Stimulated activated naive CD4-positive, alpha-beta T cell (primary cell): Measurements from ENCODE around the gene CPLX3.

Source experiments
- DNase-seq, 6 experiments: peaks; one replicate each; lab custom pipeline; 2025; lab: John Stamatoyannopoulos, UW

CPLX3 gene

DNA sequence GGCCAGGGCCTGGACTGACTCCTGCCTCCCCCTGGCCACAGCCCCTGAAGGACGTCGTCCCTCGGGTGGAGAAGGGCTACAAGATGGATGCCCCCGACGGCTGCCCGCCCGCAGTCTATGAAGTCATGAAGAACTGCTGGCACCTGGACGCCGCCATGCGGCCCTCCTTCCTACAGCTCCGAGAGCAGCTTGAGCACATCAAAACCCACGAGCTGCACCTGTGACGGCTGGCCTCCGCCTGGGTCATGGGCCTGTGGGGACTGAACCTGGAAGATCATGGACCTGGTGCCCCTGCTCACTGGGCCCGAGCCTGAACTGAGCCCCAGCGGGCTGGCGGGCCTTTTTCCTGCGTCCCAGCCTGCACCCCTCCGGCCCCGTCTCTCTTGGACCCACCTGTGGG lies 24.1 kb upstream of the CPLX3 start:
- no peak for DNase-seq

DNA sequence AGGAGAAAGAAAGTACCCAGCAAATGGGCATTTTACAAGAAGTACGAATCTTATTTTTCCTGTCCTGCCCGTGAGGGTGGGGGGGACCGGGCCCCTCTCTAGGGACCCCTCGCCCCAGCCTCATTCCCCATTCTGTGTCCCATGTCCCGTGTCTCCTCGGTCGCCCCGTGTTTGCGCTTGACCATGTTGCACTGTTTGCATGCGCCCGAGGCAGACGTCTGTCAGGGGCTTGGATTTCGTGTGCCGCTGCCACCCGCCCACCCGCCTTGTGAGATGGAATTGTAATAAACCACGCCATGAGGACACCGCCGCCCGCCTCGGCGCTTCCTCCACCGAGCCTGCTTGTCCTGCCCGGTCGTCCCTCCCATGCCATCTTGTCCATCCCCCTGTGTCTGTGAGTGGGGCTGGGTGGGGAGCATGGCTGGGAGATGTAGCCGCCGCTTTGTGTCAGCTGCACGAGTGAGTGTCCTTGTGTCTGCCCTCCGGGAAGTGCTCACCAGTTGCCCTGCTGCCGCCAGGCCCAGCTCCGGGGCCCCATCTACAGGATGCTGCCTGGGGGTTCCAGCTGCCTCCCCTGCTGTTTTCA lies 23.5 kb upstream of the CPLX3 start:
- no peak for DNase-seq

DNA sequence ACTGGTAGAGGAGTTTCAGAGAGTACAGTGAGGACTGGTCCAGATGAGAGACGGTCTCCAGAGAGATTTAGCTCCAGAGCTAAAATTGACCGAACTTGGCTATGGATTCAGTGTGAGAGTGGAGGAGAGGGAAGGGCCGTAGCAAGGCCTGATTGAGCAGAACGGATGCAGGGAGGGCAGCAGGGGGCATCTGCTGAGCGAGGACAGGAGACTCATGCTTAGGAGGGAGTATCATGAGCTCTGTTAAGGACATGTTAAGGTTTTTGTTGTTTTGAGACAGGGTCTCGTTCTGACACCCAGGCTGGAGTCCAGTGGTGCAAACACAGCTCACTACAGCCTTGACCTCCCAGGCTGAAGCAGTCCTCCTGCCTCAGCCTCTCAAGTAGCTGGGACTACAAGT lies 21.5 kb upstream of the CPLX3 start:
- no peak for DNase-seq

DNA sequence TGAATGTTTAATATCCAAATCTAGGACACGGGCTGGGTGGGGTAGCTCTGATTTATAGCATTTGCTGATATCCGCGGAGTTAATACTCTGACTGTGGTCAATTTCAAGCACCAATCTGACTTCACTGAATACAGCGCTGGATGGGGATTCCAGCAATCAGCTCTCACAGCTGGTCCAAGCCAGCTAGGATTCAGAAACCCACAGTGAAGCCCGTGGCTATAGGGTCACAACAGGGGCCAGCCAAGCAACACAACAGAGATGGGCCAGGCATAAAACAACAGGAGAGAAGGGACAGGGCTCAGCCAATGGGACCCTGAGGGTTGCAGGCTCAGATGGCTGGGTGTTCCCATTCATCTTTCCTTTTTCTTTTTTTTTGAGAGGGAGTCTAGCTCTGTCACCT lies 19.1 kb upstream of the CPLX3 start:
- no peak for DNase-seq

DNA sequence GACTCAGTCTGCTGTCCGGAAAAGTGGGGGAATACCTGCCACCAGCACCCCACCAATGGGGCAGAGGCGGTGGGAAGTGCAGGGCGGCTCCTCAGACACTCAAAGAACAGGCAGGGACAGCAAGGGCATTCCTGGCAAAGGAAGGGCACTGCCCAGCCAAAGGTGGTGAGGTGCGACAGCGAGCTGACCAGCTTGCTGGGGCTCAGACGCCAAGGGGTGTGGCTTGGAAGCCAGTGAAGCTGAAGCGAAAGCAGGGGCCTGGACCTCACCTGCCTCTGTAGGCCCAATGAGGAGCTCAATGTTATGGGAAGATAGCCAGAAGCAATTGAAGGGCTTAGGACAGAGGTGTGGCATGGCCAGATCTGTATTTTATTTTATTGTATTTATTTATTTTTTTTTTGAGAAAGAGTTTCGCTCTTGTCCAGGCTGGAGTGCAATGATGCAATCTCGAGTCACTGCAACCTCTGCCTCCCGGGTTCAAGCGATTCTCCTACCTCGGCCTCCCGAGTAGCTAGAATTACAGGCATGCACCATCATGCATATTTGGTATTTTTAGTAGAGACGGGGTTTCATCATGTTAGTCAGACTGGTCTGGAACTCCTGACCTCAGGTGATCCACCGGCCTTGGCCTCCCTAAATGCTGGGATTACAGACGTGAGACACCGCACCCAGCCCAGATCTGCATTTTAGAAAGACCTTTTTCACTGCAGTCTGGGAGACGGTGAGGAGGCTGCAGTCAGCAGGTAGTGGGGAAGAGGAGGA lies 18.2 kb upstream of the CPLX3 start:
- DNase-seq = no peak

DNA sequence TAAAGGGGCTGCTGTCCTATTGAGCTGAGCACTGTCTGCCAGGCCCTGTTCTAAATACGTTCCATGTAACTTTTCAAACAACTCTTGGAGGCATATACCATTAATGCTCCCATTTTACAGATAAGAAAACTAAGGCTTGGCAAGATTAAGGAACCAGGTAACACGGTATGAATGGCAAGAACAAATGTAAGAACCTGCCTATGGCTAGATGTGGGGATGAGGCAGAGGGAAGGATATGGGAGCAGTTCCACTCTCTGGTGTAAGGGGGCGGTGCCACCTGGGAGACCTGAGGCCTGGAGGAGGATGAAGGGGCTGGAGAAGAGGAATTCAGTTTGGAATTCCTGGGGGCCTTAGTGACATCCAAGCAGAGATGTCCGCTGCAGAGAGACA lies 17.6 kb upstream of the CPLX3 start:
- DNase-seq = no peak

DNA sequence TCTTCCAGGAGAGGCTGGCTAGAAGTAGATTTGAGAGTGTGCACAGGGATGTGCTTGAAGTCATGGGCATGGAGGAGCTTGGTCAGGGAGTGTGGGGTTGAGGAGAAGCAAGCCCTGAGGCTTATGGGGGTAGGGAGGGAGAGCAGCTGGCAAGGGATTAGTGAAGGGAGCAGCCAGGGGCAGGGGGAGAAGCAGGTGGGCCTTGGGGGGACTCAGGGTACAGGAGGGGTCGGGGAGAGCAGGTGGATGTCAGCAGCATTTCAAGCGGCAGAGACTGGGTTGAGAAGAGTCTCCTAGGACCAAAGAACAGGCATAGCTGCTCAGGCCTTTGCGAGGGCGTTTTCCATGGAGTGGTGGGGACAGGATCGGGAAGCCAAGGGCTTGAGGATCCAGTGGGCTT lies 17.2 kb upstream of the CPLX3 start:
- no peak for DNase-seq

DNA sequence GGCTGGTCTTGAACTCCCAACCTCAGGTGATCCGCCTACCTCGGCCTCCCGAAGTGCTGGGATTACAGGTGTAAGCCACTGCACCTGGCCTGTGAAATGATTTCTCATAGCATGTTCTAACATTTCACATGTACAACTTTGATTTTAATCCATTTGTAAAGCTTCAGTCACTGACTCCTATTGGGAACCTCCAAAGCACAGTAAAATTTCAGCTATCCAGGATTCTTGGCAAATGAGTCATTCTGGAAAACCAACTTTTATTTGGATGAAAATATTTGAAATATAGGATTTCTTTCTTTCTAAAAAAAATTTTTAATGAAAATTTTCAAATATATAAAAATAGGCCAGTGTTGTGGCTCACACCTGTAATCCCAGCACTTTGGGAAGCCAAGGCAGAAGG lies 16.5 kb upstream of the CPLX3 start:
- DNase-seq = no peak

DNA sequence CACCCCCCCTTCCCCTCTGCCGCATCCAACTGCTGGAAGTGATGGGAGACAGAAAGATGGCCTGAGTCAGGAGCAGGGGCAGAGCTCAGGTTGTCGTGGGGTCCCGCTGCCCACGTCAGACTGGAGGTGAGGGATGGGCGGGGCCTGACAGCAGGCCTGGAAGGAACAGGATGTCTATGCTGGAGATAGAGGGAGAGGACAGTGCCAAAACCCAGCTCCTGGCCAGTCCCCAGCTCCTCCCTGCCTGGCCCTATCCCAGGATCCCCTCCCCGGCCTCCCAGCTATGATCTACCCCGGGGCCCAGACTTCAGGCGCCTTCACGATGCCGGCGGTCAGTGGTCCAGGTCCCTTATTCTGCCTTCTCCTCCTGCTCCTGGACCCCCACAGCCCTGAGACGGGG lies 13.9 kb upstream of the CPLX3 start, which contains the start of gene LMAN1L:
TSS of gene LMAN1L (plus strand) at position 303 of the 400 bp plus-strand sequence. CDS start at position 323, 20 bp downstream.
- no peak for DNase-seq

DNA sequence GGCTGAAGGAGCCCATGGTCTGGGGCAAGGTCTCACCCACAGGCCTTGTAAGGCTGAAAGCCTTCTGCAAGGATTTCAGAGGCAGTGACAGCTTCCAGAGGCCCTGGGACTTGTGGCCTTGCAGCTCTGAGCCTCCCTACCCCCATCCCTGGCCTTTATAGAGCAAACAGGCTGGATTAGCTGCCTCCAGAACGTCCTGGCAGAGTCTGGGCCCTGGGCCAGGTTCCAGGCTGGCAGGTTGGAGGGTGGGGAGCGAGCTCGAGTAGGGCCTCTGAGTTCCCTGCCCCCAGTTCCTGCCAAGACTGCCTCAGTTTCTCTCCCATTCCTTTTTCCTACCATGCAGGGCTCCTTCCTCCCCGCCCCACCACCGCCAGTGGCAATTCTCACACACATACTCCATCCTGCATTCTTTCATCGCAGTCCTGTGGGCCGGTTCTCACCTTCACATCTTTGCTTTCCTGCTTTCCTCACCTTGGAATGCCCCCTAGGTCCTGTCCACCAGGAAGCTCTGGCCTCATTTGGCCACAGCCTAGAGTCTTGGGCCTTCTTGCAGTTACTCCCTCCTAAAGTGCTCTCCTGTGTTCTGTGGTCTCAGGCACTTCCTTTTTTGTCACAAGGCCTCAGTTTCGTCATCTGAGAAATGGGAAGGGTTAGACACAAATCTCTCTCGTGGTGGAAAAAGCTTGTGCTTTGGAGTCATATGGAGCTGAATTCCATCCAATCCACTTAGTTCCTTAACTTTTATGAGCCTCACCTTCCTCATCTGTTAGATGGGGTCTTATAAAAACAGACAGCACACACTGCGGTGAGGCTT lies 11.1 kb upstream of the CPLX3 start:
- DNase-seq = no peak

DNA sequence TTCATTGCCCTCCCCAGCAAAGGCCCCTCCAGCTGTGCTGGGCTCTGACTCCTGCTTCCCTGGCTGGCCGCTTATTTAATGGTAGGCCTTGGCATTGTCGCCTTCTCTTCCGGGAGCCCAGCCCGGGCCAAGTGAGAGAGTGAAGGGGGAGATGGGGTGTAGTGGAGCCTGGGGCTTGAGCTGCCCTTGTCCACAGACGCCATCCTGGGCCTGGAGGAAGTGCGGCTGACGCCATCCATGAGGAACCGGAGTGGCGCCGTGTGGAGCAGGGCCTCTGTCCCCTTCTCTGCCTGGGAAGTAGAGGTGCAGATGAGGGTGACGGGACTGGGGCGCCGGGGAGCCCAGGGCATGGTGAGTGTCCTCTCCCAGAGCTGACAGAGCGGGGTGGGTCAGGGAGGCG lies 10.5 kb upstream of the CPLX3 start:
- no peak for DNase-seq

DNA sequence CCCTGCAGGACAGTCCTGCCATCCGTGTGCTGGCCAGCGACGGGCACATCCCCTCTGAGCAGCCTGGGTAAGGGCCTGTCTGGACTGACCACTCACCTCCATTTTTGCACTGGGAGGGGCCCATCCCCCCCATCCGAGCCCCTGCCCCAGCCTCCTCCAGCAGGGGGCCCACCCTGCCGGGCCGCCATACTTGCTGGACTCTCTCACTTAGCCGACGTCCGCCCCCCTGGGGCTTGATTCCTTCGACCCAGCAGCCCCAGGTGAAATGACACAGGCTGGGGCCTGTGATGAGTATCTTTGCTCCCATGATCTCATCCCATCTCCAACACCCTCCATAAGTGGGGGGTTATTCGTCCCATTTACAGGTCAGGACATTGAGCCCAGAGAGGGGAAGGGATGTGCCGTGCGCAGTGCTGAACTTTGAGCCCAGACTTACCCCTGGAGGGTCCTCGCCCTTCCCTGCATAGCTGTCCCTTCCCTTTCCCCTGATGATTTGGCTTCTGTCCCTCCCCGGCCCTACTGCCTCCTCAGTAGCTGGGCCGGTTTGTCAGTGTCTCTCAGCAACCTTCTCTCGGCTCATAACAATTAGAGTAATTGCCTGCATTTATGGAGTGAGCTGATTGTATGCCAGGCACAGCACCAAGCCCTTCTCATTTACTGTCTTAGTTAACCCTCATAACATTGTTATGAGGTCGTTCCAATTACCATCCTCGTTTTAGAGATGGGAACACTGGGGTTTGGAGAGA lies 9.6 kb upstream of the CPLX3 start:
- no peak for DNase-seq

DNA sequence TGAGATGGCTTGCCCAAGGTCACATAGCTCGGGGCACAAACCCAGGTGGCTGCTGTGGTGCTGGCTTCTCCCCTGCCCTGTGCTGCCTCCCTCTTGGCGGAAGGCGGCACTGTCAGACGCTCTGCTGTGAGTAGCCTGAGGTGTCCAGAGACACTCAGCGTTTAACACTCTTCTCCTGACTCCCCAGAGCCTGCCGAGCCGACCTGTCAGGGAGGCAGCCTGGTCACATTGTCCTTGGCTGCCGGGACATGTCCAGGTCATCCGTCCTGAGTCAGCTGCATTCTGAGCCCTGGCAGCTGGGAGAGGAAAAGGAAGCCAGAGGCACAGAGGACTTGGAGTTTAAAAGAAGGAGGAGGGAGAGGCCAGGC lies 9.1 kb upstream of the CPLX3 start:
- no peak for DNase-seq

DNA sequence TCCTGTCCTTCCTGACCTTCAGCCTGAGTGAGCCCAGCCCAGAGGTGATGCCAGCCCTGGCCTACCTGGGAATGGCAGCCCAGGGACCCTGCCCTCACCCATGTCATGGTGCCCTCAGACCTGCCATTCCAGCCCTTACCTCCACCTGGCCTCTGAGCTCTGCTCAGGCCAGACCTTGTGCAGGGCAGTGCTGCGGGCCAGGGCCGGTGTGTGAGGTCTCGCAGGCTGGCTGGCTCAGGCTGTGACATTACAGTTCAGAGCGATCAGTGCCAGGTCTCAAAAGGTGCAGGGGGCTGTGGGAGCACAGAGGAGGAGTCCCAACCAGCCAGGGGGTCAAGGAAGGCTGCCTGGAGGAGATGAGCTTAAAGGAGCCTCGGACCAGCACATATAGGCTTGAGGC lies 6.4 kb upstream of the CPLX3 start:
- no peak for DNase-seq

DNA sequence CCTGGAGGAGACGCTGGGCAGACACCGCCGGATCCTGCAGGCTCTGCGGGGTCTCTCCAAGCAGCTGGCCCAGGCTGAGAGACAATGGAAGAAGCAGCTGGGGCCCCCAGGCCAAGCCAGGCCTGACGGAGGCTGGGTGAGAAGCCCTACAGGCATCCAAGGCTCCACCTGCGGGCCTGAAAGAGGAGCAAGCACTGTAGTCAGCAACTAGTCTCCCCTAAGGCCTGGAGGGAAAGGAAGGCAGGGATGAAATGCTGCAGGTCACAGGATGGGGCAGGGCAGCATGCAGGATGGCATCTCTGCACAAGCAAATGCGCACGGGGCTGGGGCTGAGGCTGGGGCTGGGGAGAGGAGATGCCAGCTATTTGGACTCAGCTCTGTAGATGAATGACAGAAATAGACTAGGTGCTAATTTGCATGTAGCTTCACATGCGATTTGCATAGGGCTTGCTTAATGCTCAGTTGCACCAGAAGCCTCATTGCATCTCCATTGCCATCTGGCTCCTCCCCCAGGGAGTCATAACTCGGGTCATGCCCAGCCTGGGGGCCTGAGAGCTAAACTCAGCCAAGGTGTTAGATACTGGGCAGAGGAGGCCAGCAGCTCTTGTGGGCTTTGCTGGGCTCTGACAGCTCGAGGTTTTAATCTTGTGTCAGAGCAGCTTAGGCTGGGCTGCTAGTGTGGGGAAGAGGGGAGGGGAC lies 5.2 kb upstream of the CPLX3 start:
- DNase-seq = no peak

DNA sequence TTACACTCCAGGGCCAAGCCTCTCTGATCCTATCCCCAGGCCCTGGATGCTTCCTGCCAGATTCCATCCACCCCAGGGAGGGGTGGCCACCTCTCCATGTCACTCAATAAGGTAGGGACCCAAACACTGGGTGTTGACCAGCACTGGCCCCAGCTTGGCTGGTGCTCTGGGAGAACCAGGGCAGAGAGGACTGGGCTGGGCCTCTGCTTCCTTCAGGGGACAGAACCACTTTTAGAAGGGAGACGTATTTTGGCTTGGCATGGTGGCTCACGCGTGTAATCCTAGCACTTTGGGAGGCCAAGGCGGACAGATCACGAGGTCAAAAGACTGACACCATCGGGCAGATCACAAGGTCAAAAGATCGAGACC lies 4.7 kb upstream of the CPLX3 start:
- no peak for DNase-seq

DNA sequence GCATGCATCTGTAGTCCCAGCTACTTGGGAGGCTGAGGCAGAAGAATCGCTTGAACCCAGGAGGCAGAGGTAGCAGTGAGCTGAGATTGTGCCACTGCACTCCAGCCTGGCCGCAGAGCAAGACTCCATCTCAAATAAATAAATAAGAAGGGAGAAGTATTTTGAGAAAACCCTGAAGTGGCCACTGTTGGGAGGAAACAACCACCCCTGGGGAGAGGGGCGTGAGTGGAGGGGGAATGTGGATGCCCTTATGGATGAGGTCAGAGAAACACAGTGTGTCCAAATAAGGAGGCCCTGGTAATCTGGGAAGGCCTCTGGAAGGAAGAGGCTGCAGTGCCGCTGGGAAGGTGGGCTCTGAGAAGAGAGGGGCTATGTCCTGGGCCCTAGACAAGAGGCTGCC lies 4.2 kb upstream of the CPLX3 start:
- no peak for DNase-seq

DNA sequence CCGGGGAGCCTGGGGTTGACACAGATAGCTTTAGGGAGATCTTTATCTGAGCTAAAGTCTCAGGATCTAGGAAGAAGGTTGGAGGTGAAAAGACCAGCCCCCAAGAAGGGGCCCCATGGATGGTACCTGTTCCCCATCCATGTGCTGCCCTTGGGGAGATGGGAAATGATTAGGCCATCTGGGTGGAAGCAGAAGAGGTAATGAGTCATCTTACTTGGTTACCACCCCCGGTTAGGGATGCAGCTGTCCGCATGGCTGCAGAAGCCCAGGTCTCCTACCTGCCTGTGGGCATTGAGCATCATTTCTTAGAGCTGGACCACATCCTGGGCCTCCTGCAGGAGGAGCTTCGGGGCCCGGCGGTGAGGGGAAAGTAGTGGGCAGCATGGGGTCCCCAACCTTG lies 3.1 kb upstream of the CPLX3 start:
- DNase-seq = no peak

DNA sequence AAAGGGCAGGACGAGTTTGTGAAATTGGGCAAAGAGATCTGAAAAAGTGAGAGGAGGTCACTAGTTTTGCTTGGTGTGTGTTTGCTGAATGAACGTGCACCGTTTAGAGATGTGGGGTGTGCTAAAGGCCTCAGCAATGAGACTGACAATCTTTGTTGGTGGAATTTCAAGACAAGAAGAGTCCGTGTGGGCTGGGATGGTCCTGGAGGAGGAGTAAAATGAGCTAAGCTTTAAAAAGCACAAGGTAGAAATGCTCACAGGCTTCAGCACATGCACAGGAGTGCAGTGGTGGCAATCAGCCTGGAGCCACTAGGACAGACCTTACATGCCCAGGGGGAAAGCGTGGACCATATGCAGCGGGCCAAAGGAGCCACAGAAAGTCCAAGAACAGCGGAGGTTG lies 1.5 kb upstream of the CPLX3 start:
- DNase-seq = no peak

DNA sequence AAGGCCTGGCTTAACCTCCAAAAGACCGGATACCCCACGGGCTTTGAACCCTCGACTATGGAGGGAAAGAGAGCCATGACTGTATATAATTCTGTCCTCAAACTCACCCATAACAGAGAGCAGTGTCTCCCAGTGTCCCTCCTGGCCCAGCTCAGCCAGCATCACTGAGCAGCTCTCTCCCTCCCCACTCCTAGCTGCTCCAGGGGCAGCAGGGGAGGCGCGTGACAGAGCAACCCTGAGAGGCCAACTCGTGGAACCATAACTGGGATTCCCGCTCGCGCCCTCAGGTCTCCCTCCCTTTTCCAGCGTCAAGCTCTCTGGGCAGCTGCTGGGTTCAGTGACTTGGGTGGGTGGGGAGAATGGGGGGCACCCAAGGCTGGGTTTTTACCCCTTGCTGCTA lies 561 bp upstream of the CPLX3 start:
- DNase-seq = no peak

DNA sequence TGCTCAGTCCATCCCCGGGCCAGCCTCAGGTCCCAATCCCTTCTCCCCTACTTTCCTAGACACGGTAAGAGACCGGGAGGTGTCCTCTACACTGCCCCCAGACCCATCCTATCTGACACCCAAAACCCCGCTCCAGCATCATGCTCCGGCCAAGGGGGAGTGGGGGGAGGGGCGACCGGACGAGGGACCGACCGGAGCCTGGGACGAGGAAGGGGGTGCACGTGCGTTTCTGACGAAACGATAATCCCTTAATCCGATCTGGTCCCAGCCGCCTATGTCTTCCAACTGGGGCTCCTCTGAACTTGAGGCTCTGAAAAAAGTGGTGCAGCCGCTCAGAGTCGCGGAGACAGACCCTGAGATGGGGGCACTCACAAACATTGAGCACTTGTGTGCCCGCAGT lies 494 bp downstream of the CPLX3 start:
- no peak for DNase-seq

DNA sequence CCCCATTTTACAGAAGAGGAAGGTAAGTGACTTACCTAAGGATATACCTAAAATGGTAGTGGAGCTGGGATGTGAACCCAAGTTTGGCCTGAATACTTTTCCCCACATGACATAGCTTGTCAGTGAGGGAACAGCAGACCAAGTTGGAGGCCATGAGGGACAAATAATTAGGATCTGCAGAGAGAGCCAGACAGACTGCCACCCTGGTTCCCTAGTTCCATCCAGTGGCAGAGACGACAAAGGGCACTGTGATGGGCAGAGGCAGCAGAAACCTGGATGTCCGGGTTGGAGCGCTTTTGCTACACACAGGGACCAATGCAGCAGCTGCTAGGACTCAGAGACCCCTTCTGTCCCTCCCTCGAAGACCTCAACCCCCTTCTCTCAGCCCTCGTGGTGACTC lies 1.2 kb downstream of the CPLX3 start:
- DNase-seq = no peak
